SK-N-SH (cell line): ENCODE data around the gene TEAD1. TPM values are rescaled to one million over a fixed set of nuclear protein-coding genes. Genes with fewer than 3 reads are reported as not detected.

Source experiments
- CTCF ChIA-PET: fragments of 300-600, 350-600 bp; formaldehyde crosslinking; extraction: SDS; loops from one replicate; lab custom pipeline; 2021; lab: Yijun Ruan, JAX
- POLR2A ChIA-PET: fragments of 350-600 bp; sonication (Branson Sonifier 250); formaldehyde crosslinking; extraction: SDS; loops from one replicate; lab custom pipeline; 2020; ENCODE audit warnings: antibody characterized with exemption, inconsistent platforms; lab: Yijun Ruan, JAX
- DNase-seq: peaks from one replicate; pipeline ENCODE4 v3.0.0; 2012
- H2AFZ ChIP-seq: fragments of 200-600 bp; sonication (generic); 2 replicates; pipeline ENCODE4 v1.8.1; 2016; ENCODE audit warnings: antibody characterized with exemption, mild to moderate bottlenecking, low read depth
- H3F3A ChIP-seq: fragments of 200-600 bp; sonication (generic); replicated peaks from 2 replicates; pipeline ENCODE3; 2016; ENCODE audit warnings: antibody characterized with exemption, mild to moderate bottlenecking; ENCODE audit not compliant: insufficient read depth
- H3K27ac ChIP-seq, 2 experiments: fragments of 200-500 bp in 1 of 2; fragments of 200-600 bp in 1 of 2; sonication (Bioruptor generic) in 1 of 2; sonication (generic), shearing (Covaris generic) in 1 of 2; 2 replicates each; pipeline versions ENCODE4 v1.5.1 to v1.6.1; 2014 to 2016; ENCODE audit warnings: low read depth in 2 of 2, inconsistent platforms in 1 of 2, low read length in 1 of 2, mild to moderate bottlenecking in 1 of 2, mixed read lengths in 1 of 2
- H3K27me3 ChIP-seq: fragments of 200-600 bp; sonication (generic), shearing (Covaris generic); 2 replicates; pipeline ENCODE4 v1.6.1; 2016; ENCODE audit warnings: mixed run types; ENCODE audit not compliant: insufficient read depth
- H3K36me3 ChIP-seq, 2 experiments: fragments of 200-500 bp in 1 of 2; fragments of 200-600 bp in 1 of 2; sonication (Bioruptor generic) in 1 of 2; sonication (generic) in 1 of 2; replicated peaks in 1 of 2; 2 replicates each; pipeline versions ENCODE3 to v1.5.1; 2014 to 2016; ENCODE audit warnings: low read length in 1 of 2, mild to moderate bottlenecking in 1 of 2; ENCODE audit not compliant: insufficient read depth in 2 of 2, control insufficient read depth in 1 of 2
- H3K4me1 ChIP-seq, 2 experiments: fragments of 200-500 bp in 1 of 2; fragments of 200-600 bp in 1 of 2; sonication (Bioruptor generic) in 1 of 2; sonication (generic), shearing (Covaris generic) in 1 of 2; 2 replicates each; pipeline versions ENCODE4 v1.5.1 to v1.6.1; 2014 to 2016; ENCODE audit warnings: low read depth in 1 of 2, low read length in 1 of 2, mixed run types in 1 of 2; ENCODE audit not compliant: insufficient read depth in 2 of 2, control insufficient read depth in 1 of 2
- H3K4me2 ChIP-seq: fragments of 200-600 bp; sonication (generic), shearing (Covaris generic); 2 replicates; pipeline ENCODE4 v1.6.1; 2017; ENCODE audit warnings: mixed run types
- H3K4me3 ChIP-seq, 2 experiments: fragments of 200-500 bp in 1 of 2; fragments of 200-600 bp in 1 of 2; sonication (Bioruptor generic) in 1 of 2; sonication (generic), shearing (Covaris generic) in 1 of 2; 2 replicates each; pipeline versions ENCODE4 v1.5.1 to v1.8.1; 2014 to 2016; ENCODE audit warnings: low read depth in 2 of 2, inconsistent platforms in 1 of 2, low read length in 1 of 2, mild to moderate bottlenecking in 1 of 2, mixed read lengths in 1 of 2, moderate library complexity in 1 of 2
- H3K79me2 ChIP-seq: fragments of 200-600 bp; sonication (generic); 2 replicates; pipeline ENCODE4 v1.8.1; 2017; ENCODE audit warnings: mild to moderate bottlenecking; ENCODE audit not compliant: insufficient read depth
- H3K9ac ChIP-seq: fragments of 200-600 bp; sonication (generic); 2 replicates; pipeline ENCODE4 v1.6.1; 2017; ENCODE audit warnings: mixed run types
- H3K9me2 ChIP-seq: fragments of 200-600 bp; sonication (generic); 2 replicates; pipeline ENCODE4 v1.6.1; 2017; ENCODE audit warnings: mixed run types
- H3K9me3 ChIP-seq: fragments of 200-600 bp; sonication (generic); 2 replicates; pipeline ENCODE4 v1.6.1; 2017; ENCODE audit warnings: mixed run types, mild to moderate bottlenecking, moderate library complexity
- H4K20me1 ChIP-seq: fragments of 200-600 bp; sonication (generic); 2 replicates; pipeline ENCODE4 v1.6.1; 2017; ENCODE audit warnings: mild to moderate bottlenecking, mixed run types; ENCODE audit not compliant: insufficient read depth
- CHD2 ChIP-seq: fragments of 150-350 bp; IDR thresholded peaks from 2 replicates; pipeline ENCODE4 v1.6.1; 2018; ENCODE audit warnings: low read length; ENCODE audit not compliant: partially characterized antibody
- ELF1 ChIP-seq: IDR thresholded peaks from 2 replicates; pipeline ENCODE4 v1.4.0; 2012
- EP300 ChIP-seq, 2 experiments: IDR thresholded peaks; 2 replicates each; pipeline versions ENCODE4 v1.4.0 to v1.6.1; 2012; ENCODE audit warnings: borderline replicate concordance in 1 of 2, low read depth in 1 of 2, low read length in 1 of 2
- FOXM1 ChIP-seq: IDR thresholded peaks from 2 replicates; pipeline ENCODE4 v1.4.0; 2012; ENCODE audit warnings: low read depth, mild to moderate bottlenecking
- MEF2A ChIP-seq: IDR thresholded peaks from 2 replicates; pipeline ENCODE4 v1.4.0; 2012; ENCODE audit warnings: low read depth, borderline replicate concordance
- MXI1 ChIP-seq: IDR thresholded peaks from 2 replicates; pipeline ENCODE4 v1.6.1; 2012; ENCODE audit warnings: mild to moderate bottlenecking, low read depth, low read length, improper control_type of control experiment
- NFIC ChIP-seq: IDR thresholded peaks from 2 replicates; pipeline ENCODE4 v1.4.0; 2012; ENCODE audit warnings: borderline replicate concordance
- RFX5 ChIP-seq: IDR thresholded peaks from 2 replicates; pipeline ENCODE4 v1.6.1; 2012; ENCODE audit warnings: mild to moderate bottlenecking, improper control_type of control experiment, low read length
- RXRA ChIP-seq: IDR thresholded peaks from 2 replicates; pipeline ENCODE4 v1.4.0; 2012; ENCODE audit warnings: low read depth, mild to moderate bottlenecking, borderline replicate concordance
- SIN3A ChIP-seq: IDR thresholded peaks from 2 replicates; pipeline ENCODE4 v1.6.1; 2012; ENCODE audit warnings: low read depth, mild to moderate bottlenecking, low read length, moderate library complexity, borderline replicate concordance
- YY1 ChIP-seq: IDR thresholded peaks from 2 replicates; pipeline ENCODE4 v1.4.0; 2012; ENCODE audit warnings: low read depth, mild to moderate bottlenecking
- WGBS: methylation state at CpG from one replicate; pipeline ENCODE4 v1.1.6; 2017; ENCODE audit warnings: low lambda C conversion rate; 5-methylcytosine and 5-hydroxymethylcytosine counted together
- polyA plus RNA-seq, 3 experiments: library from polyadenylated mRNA; depleted of rRNA; stranded (reverse); fragments of >200 nt; gene quantifications; 2 replicates each; pipeline ENCODE4 v1.2.3, GENCODE V29; 2012
- TF ChIP-seq, protein P1 (sequence below): IDR thresholded peaks from 2 replicates; pipeline ENCODE4; 2012
- TF ChIP-seq, protein P2 (sequence below): fragments of 150-350 bp; IDR thresholded peaks from 2 replicates; pipeline ENCODE4 v1.6.1; 2016; ENCODE audit warnings: mild to moderate bottlenecking, low read depth, low read length
- TF ChIP-seq, protein P3 (sequence below): IDR thresholded peaks from 2 replicates; pipeline ENCODE4 v1.6.1; 2012; ENCODE audit warnings: mild to moderate bottlenecking, low read depth, low read length, moderate library complexity

Gene TEAD1
- polyA plus RNA-seq, 1 of the 3 experiments (the other 2 are of a cell fraction), result 31.2 TPM

DNA sequence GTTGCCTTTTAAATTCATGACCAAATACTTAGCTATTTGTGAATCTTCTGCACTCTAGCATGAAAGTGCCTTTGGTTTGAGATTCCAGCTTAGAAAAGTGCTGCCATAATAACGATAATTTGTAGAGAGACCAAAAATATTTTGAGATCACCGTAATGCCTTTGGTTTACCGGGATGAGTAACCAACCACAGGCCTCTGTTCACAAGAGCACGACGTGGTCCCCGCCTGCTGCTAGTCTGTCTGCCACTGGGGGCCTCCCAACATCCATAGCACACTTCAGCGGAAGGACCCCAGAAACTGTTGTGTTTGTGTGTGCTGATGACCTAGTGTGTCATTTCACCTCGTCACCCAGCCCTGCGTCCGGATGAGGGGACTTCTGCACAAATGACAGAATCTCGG, 267.9 kb downstream of the TEAD1 start:
- no peaks in the 10 kb centered on the region for H3K4me1 ChIP-seq
- peaks cover 78 to 80% of the 10 kb centered on the region in 2 experiments for H3K36me3 ChIP-seq
- ChIA-PET CTCF (interaction anchor here (1.3 kb wide), 1 partner anchor 15 kb away, joined by 4 read pairs; no protein-coding TSS in a partner anchor), POLR2A (no interaction called here)
- no peak overlapping the region for H2AFZ ChIP-seq
- DNase-seq, result no peak
- no peak overlapping the region for H3K9ac ChIP-seq
- peaks cover 13% of the 10 kb centered on the region for H3F3A ChIP-seq
- H3K9me2 ChIP-seq, result no peaks in the 10 kb centered on the region
- H4K20me1 ChIP-seq, result no peaks in the 10 kb centered on the region
- H3K4me2 ChIP-seq, result no peak overlapping the region
- H3K4me3 ChIP-seq, result no peak overlapping the region
- TF ChIP-seq YY1 (no peak), SIN3A (no peak), EP300 (IDR thresholded peaks at IDR 0.05; ENCODE audit: borderline replicate concordance in 1 of 2, low read depth in 1 of 2, low read length in 1 of 2) (no peak), NFIC (no peak), ELF1 (no peak), RXRA (no peak), RFX5 (no peak), FOXM1 (no peak), MXI1 (no peak), MEF2A (no peak), CHD2 (no peak)
- TF ChIP-seq, protein P1, sequence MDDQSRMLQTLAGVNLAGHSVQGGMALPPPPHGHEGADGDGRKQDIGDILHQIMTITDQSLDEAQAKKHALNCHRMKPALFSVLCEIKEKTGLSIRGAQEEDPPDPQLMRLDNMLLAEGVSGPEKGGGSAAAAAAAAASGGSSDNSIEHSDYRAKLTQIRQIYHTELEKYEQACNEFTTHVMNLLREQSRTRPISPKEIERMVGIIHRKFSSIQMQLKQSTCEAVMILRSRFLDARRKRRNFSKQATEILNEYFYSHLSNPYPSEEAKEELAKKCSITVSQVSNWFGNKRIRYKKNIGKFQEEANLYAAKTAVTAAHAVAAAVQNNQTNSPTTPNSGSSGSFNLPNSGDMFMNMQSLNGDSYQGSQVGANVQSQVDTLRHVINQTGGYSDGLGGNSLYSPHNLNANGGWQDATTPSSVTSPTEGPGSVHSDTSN, result no peak
- TF ChIP-seq, protein P2, sequence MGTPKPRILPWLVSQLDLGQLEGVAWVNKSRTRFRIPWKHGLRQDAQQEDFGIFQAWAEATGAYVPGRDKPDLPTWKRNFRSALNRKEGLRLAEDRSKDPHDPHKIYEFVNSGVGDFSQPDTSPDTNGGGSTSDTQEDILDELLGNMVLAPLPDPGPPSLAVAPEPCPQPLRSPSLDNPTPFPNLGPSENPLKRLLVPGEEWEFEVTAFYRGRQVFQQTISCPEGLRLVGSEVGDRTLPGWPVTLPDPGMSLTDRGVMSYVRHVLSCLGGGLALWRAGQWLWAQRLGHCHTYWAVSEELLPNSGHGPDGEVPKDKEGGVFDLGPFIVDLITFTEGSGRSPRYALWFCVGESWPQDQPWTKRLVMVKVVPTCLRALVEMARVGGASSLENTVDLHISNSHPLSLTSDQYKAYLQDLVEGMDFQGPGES, result no peak
- TF ChIP-seq, protein P3, sequence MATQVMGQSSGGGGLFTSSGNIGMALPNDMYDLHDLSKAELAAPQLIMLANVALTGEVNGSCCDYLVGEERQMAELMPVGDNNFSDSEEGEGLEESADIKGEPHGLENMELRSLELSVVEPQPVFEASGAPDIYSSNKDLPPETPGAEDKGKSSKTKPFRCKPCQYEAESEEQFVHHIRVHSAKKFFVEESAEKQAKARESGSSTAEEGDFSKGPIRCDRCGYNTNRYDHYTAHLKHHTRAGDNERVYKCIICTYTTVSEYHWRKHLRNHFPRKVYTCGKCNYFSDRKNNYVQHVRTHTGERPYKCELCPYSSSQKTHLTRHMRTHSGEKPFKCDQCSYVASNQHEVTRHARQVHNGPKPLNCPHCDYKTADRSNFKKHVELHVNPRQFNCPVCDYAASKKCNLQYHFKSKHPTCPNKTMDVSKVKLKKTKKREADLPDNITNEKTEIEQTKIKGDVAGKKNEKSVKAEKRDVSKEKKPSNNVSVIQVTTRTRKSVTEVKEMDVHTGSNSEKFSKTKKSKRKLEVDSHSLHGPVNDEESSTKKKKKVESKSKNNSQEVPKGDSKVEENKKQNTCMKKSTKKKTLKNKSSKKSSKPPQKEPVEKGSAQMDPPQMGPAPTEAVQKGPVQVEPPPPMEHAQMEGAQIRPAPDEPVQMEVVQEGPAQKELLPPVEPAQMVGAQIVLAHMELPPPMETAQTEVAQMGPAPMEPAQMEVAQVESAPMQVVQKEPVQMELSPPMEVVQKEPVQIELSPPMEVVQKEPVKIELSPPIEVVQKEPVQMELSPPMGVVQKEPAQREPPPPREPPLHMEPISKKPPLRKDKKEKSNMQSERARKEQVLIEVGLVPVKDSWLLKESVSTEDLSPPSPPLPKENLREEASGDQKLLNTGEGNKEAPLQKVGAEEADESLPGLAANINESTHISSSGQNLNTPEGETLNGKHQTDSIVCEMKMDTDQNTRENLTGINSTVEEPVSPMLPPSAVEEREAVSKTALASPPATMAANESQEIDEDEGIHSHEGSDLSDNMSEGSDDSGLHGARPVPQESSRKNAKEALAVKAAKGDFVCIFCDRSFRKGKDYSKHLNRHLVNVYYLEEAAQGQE, result no peak
- no peak overlapping the region for H3K27ac ChIP-seq
- 95% methylated on average over 7 of the region's 11 CpGs for WGBS
- H3K9me3 ChIP-seq, result peaks cover 10% of the 10 kb centered on the region; the same call in 1 of the 2 replicates
- no peaks in the 10 kb centered on the region for H3K27me3 ChIP-seq
- no peaks in the 10 kb centered on the region for H3K79me2 ChIP-seq
